Ramos (cell line): Measurements from ENCODE around the gene PVALEF.

ENCODE experiments used
- in situ Hi-C: fragments of 300-500 bp; cut with MboI; formaldehyde crosslinking; loops from one replicate; pipeline ENCODE4 v1.14.3; 2022; ENCODE audit warnings: low sequenced_read_pairs; ENCODE audit not compliant: unreplicated experiment

PVALEF gene

DNA sequence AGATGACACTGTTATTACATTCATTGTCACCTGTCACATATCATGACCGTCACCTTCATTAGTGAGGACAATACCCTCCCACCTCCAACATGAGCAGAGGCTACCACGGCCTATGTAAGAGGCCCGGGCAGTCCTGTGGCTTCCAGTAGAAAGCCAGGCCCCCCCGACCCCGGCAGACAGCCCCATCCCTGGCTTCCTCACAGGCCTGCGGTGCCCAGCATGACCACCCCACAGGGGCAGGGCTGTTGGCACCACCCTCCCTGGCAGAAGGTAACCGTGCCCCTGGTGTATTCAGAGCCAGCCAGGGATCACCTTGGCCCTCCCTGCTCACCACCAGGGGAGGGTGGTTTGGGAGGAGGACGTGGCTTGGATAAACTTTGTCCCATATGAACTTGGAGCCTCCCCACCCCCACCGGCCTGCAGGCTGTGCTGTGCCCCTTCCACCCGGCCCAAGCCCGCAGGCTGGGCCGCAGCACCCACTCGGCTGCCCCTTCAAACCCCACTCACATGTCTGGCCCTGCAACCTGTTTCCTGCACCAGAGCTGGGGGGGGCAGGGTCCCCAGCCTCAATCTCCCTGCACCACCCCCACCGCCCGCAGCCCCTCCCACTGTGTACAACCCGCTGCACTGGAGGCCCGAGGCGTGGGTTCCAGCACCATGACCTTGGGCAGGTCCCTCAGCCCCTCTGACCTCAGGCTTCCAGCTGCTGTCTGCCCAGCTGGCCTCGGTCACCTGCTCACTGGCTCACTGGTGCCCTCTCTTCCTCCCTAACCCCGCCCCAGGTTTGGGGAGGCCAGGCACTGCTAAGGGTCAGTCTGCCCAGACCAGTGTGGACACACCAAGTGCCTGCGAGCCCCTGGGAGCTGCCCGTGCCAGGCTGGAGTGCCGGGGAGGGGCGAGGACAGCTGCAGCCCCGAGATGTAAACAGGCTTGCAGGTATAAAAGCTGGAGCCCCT is 13.1 kb downstream of the PVALEF start:
- in situ Hi-C loops: no loop called here

DNA sequence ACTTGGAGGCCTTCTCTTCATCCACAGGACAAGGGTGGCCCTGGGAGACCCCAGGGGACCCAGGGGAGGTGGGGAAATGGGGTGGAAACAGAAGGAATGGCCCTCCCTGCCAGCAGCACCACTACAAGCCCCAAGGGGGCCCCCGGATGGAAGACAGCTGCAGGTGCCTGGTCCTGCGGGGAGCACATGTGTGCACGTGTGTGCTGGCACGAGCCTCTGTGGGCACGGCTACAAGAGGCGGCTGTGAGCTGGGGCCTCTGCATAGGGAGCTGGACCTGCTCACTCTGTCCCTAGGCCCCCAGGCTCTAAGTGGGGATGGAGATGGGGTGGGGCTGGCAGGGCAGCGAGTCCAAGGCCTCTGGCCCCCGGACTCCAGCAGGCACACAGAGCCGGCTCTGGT is 13.9 kb downstream of the PVALEF start:
- in situ Hi-C loops: no loop called here

DNA sequence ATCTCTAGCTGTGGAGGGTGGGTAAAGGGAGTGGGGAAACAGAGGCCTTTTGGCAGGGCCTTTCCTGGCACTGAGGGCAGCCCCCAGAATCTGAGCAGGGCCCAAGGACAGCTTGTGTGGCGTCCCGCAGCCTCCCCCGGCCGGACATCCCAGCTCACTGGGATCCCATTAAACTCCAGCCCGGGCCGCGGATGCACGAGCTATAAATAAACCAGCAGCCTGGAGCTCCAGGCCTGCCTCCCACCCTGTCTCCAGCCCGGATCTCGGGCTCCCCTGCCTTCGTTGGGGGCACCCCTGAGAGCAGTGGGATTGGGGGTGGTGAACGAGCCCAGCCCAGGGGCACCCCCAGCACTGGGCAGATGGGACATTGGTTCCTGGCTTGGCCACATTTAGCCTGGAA is 14.6 kb downstream of the PVALEF start:
- in situ Hi-C loops: no loop called here

DNA sequence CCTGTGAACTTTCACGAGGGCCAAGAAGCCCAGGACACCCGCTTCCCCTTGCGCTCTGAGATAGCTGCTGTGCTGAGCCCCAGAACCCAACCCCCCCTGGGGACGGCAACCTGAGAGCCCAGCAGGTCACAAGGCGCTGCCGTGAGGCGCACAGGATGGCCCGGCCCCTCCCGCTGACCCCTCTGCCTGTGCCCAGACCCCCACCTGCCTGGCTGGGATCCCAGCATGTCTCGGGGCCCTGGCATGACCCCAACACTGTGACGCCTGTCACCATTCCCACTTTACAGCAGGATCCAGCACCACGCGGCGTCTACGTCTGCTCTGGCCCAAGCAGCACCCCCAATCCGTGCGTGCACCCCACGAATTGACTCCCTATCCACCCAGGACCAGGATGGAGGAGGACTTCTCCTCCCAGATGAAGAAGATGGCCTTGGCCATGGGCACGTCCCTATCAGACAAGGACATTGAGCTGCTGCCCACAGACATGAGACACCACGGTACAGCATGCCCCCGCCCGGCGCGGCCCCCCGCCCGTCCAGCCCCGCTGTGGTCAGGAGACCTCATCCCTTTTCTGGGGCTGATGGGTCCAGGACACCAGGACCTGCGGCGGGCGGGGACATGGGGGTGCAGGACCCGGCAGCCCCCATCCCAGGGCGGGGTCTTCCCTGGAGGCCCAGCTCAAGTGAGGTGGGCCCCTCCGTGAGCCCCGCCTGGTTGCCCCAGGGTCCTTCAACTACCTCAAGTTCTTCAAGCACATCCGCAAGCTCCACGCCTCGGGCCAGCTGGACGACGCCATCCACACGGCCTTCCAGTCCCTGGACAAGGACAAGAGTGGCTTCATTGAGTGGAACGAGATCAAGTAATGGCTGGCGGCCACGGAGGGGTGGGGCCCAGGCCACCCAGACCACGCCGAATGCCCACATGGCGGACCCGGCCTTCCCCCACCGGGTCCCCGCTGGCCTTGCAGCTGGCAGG is 15.8 kb downstream of the PVALEF start:
- in situ Hi-C loops: no loop called here

DNA sequence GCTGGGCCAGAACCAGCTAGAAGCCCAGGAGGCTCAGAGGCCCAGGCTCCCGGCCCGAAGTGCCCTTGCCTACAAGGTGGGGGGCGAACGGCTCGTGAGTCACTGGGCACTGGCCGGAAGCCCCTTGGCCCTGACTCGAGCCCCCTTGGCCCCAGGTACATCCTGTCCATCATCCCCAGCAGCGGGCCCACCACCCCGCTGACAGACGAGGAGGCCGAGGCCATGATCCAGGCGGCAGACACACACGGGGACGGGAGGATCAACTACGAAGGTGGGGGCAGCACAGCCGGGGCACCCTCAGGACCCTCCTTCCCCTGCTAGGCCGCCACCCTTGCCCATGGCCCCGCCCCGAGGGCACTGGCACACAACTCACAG is 16.5 kb downstream of the PVALEF start:
- in situ Hi-C loops: no loop called here

DNA sequence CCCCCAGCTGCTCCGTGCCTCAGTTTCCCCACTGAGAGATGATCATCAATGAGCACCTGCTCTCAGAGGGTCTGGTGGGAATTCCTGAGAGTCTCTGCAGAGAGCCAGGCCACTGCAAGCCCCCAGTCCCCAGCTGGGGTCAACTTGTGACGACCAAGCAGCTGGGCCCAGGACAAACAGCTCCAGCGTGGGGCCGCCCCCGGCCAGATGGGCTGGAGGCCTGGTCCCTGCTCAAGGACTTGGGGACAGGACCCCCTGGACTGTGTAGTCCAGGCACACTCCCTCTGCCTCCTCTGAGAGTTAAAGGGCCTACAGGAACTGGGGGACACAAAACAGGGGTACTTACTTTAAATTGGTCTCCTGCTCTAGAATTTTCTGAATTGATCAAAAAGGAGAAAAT is 17.3 kb downstream of the PVALEF start:
- in situ Hi-C loops: no loop called here

DNA sequence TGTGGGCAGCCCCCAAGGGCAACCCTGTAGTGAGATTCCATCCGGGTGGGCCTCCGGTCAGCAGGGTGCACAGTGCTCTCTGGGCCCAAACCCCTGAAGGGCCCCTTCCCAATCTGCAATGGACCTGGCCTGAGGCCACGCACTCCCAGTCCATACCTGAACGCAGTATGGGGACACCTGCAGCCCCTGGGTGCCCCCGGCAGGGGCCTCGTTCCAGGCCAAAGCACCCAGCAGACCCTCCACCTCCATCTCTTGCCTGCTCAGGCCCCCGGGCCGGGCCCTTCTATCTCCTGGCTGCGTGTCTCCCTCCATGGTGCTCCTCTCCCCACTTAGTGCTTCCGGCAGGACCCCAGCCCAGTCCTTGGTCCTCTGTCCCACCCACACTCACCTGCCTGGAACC is 18.0 kb downstream of the PVALEF start:
- in situ Hi-C loops: no loop called here

DNA sequence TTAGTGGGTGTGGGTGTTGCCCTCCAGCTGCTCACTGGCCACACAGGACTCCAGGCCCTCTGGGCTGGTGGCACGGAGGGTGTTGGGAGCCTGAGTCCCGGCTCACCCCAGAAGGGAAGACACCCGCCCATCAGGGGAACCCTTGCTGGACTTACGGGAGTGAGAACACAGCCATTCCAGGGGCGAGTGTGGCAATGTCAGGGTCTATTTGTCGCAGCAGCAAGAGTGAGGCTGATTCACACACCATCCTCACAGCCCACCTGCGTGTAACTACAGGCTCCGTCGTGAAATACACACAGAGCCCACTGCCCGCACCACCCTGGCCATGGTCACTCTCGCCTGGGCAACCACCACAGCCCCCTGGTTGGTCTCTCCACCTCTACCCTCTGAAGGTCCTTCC is 18.5 kb downstream of the PVALEF start:
- in situ Hi-C loops: no loop called here

DNA sequence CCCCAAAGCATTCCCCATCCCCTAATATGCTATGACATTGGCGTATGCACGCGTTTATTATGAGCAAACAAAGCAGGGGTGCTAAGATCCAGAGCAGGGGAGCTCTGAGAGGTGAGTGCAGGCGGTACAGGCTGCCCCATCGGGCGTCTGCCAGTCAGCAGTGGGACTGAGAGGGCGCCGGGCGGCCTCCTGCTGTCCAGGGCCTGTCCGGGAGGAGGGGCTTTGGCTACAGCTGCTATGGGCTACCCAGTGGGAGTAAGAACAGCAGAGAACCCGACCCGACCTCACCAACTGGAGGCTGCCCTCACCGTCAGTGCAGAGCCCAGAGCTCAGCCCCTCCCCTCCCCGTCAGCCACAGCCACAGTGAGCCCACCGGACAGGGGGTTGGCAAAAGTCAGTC is 19.2 kb downstream of the PVALEF start:
- in situ Hi-C loops: no loop called here

DNA sequence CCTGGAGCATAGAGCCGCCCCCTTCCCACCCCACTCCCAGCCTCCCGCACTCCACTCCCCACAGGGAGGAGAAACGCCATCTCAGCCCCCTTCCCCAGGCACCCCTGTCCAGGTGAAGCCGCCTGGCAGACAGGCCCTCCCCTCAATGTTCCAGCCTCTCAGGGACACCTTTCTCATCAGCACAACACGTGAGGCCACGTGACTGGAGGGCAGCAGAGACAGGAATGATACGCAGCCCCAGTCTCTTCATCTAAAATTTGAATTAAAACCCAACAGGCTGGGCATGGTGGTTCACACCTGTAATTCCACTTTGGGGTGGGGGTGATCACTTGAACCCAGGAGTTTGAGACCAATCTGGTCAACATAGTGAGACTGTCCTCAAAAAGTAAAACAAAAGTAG is 20.9 kb downstream of the PVALEF start:
- in situ Hi-C loops: no loop called here

DNA sequence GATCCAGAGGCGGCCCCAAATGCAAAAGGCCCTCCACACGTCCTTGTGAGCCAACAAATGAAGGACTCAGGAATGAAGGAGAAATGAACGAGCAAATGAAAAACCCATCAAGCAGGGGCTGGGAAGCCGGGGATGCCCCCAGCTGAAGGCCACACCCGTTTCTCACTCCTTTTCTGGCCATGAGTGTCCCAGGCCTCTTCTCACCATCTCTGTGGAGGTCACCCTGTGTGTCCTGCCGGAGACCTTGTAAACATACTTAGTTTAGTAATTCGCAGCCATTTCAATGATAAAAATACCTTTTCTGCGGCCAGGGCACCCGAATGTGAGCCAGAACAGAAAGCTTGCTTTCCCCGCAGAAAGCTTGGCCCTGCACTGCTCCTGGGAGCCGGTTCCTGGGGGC is 21.8 kb downstream of the PVALEF start:
- in situ Hi-C loops: no loop called here

DNA sequence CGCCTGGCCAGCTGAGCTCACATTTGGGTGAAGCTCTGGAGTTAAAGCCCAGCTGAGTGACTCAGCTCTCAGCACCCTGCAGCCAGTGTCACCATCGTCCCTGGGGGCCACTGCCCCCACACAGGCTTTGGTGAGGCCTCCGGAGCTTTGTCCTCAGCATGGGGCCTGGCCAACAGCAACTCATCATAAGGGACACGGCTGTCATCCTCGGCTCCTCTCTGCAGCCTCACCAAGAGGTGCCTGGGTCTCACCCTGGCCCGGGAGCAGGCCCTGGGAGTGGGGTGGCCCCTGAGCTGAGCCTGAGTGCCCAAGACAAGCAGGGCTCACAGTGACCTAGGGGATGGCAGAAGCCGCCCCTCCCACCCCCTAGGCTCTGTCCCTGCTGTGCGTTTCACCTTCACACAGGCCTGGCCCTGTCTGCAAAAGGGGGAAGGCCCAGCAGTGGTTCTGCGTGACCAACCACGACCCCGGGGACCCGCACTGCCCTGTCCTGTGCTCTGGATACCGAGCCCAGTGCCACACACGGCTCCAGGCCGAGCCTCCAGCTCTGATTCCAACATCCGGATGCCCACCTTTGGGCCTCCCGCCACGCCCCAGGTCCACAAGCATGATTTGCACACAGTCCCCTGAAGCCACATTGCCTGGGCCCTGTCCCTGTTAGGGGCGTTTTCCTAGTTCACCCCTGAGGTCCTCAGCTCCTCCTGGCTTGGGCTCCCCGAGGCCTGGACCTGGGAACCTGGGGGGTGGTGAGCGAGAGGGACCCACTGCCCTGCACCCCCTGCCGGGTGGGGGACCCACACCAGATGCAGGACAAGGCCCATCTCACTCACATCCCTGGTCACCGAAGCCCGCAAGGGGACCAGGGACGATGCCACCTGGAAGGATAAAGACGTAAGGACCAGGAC is 22.5 kb downstream of the PVALEF start:
- in situ Hi-C loops: no loop called here

DNA sequence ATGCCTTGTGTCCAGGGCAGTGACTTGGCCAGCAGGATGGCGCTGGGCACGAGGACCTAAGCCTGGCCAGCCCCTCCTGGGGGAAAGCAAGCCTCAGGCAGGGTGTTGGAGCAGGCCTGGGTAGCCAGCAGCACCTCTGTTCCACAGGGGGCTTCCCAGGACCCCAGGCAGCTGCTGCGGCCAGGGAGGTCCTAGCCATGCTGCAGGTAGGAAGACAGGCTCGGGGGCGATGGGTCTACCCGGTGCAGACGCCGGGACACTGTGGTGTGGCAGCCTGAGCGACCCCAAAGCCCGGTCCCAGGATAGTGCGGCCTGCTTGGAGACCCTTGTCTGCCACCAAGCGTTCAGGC is 23.2 kb downstream of the PVALEF start:
- in situ Hi-C loops: no loop called here

DNA sequence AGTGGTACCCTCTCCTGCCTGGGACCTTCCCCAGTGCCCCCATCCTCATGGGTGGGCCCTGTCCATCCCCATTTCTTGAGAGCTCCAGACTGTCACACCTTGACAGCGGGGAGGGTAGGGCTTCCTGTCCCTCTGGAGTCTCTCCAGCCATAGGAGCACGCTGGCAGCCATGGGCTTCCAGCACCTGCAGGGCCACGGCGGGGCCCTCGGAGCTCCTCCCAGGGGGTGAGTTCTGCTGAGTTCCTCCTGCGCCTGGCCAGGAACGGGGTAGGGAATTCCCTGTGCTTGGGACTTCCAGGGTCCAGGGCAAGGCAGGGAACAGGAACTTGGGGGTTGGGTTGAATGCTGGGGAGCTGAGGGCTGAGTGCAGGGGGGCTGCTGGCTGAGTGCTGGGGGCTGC is 23.7 kb downstream of the PVALEF start:
- in situ Hi-C loops: no loop called here

DNA sequence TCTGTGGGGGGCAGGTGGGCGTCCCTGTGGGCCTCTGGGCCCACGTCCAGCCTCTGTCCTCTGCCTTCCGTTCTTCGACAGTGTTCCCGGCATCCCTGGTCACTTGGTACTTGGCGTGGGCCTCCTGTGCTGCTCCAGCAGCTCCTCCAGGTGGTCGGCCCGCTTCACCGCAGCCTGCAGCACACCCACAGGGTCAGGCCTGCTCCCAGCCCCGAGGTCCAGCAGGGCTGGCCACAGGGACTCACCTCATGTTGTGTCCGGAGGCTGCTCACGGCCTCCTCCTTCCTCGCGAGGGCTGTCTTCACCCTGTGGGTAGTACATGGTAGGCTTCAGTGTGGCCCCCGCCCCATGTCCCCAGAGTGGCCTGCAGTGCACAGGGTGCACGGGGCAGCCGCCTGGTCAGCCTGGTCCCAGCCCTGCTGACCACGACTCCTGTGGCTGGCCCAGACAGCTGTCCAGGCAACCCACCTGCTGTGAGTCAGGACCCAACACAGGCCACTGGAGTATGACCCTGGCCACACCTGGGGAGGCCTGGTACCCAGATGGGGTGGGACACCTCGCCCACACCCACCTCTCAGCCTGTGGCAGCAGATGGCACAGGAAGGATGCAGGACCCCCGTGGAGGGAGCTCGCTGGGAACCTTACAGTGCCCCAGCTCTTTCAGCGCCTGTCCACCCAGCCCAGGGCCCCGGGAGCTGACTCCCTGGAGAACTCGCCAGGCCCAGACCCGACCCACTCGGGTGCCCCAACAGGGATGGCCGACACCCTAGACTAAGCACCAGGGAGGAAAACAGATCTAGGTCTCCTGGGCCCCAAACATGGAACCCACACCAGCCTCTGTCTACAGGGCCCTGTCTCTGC is 24.6 kb downstream of the PVALEF start:
- in situ Hi-C loops: no loop called here

DNA sequence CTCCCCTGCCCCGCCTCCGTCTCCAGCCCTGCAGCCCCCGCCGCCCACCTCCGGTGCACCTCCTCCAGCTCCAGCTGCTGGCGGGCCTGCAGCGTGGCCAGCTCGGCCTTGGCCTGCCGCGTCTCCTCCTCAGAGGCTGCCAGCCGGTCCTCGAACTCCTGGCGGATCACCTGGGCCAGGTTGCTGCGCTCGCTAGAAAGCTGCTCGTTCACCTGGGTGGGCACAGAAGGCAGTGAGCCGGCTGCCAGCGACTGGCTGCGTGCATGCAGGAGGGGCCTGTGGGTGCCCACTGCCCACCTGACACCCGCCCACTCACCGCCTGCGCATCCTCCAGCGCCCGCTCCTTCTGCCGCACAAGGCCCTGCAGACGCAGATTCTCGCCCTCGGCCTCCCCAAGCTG is 25.3 kb downstream of the PVALEF start:
- in situ Hi-C loops: no loop called here

DNA sequence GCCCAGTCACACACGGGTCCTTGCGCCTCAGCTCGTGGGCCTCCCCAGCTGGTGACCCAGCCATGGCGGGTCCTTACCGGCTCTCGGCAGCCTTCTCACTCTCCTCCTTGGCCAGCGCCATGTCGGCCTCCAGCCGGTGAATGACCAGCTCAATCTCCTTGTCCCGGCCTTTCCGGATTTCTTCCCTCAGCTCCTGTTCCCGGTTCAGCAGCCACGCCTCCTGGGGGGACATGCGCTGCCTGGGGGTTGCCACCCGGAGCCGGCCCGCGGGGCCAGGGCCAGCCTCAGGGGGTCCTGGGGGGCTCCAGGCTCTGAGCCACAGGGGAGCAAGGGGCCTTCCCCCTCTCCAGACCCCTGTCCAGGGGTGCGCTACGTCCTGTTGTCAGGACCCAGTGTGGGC is 25.8 kb downstream of the PVALEF start:
- in situ Hi-C loops: no loop called here

DNA sequence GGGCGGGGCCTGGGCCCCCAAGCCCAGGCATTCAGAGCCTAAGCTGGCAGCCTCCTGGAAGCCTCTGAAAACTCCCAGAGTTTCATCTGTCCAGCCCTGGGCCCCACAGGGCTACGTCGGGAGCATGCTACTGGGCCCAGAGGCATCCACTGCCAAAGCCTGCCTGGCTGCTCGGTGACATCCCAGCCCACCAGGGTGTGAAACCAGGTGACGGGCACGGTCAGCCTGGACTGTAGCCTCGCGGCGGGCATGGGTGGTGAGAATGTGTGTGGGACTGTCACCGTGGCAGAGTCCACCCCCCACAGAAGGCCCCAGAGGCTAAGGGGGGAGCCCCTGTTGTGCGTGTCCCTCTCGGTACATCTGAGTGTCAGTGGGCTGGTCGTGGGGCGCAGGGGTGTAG is 26.3 kb downstream of the PVALEF start:
- in situ Hi-C loops: no loop called here

DNA sequence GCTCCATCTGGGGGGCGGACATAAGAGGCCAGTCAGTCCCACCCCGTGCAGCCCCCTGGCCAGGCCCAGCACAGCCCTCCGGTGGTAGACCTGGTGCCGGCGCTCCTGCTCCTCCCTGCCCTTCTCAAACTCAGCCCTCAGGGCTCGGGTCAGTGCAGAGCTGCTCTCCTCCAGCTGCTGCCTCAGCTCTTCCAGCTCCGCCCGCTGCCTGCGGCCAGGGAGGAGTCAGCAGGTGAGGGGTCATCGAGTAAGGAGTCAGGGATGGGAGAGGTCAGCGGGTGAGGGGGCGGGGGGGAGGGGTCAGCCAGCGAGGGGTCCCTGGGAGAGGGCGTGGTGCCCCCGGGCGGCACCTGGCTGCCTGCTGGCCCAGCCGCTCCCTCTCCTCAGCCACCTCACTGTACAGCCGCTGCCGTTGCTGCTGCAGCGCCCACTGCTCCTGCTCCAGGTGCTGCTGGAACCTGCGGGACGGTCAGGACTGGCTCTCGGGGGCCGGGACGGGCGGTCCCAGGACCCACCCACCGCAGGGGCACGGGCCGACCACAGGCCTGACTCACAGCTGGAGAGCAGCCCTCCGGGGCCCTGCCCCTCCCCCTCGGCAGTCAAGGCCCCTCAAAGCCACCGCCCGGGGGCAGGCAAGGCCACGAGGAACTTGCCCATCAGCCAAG is 27.2 kb downstream of the PVALEF start:
- in situ Hi-C loops: no loop called here
